HL-60/S4 (cell line): Measurements from ENCODE around the gene ADAM23.
"Not testable (repeated sequence)": the region's sequence is repeated elsewhere in the genome, so short reads cannot be mapped to it uniquely, and the experiment has no call there.

Experiments
- in situ Hi-C: fragments of 300-500 bp; cut with MboI; formaldehyde crosslinking; loops from 2 replicates; pipeline ENCODE4 v1.14.3; 2022; ENCODE audit warnings: low sequenced_read_pairs

Gene ADAM23, protein sequence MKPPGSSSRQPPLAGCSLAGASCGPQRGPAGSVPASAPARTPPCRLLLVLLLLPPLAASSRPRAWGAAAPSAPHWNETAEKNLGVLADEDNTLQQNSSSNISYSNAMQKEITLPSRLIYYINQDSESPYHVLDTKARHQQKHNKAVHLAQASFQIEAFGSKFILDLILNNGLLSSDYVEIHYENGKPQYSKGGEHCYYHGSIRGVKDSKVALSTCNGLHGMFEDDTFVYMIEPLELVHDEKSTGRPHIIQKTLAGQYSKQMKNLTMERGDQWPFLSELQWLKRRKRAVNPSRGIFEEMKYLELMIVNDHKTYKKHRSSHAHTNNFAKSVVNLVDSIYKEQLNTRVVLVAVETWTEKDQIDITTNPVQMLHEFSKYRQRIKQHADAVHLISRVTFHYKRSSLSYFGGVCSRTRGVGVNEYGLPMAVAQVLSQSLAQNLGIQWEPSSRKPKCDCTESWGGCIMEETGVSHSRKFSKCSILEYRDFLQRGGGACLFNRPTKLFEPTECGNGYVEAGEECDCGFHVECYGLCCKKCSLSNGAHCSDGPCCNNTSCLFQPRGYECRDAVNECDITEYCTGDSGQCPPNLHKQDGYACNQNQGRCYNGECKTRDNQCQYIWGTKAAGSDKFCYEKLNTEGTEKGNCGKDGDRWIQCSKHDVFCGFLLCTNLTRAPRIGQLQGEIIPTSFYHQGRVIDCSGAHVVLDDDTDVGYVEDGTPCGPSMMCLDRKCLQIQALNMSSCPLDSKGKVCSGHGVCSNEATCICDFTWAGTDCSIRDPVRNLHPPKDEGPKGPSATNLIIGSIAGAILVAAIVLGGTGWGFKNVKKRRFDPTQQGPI

DNA sequence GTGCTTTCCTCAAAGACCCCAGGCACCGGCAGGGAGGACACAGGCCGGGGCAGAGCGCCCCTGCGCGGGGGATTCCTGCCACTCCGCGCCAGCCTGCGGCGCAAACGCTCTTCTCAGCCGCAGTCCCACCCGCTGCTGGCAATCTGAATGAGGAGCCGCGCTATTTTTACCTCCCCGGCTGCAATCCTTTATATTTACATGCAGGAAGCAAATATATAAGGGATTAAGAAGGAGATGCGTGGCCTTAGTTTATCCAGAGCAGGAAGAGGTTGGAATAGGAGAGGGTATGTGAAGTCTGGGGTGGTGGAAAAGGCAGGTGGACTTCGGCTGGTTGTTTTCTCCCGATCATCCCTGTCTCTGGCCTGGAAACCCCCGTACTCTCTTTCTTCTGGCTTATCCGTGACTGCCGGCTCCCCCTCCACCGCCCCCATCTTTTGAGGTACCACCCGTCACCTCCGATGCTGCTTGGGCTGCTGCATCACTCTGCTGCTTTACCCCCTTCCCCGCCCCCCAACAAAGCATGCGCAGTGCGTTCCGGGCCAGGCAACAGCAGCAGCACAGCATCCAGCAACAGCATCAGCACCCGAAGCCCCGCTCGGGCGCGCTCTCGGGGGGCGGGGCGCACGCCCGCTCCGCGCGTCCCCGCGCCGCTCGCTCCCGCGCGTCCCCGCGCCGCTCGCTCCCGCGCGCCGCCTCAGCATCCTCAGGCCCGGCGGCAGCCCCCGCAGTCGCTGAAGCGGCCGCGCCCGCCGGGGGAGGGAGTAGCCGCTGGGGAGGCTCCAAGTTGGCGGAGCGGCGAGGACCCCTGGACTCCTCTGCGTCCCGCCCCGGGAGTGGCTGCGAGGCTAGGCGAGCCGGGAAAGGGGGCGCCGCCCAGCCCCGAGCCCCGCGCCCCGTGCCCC, at the start of gene ADAM23:
TSS of gene ADAM23 (plus strand) at position 700 of the 902 bp plus-strand sequence. CDS start 335 bp downstream, outside the sequence.
- in situ Hi-C loops, result no loop called here

DNA sequence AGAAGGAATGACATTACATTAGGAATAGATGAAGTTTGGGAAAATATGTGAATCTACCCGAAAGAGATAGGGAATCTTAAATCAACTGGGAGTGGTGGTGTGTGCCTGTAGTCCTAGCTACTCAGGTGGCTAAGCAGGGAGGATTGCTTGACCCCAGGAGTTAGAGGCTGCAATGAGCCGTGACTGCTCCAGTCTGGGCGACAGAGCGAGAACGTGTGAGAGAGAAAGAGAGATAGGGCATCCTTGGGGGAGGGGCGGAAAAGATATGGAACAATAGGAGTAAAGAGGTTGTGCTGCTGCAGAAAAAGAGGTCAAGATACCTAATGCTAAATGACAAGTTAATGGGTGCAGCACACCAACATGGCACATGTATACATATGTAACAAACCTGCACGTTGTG, 47.1 kb upstream of the ADAM23 start:
- in situ Hi-C loops, result no loop called here

DNA sequence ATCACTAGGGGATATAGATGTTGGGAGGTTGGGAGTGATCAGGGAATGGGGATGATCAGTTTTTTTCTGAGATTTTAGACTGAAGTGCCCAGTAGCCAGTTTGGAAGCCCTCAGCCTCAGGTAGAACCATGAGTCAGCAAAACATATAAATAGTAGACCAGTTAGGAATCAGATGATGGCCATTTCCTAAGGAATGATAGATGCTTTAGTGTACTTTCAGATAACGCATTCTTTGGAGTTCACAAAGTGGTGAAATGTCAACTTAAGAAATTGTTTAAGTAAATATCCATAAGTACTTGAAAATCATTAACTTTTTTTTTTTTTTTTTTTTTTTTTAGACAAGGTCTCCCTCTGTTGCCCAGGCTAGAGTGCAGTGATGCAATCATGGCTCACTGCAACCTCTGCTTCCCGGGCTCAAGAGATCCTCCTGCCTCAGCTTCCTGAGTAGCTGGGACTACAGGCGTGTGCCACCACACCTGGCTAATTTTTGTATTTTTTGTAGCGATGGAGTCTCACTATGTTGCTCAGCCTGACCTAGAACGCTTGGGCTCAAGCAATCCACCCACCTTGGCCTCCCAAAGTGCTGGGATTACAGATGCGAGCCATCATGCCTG, 40.3 kb upstream of the ADAM23 start:
- in situ Hi-C loops, result not testable (repeated sequence)

DNA sequence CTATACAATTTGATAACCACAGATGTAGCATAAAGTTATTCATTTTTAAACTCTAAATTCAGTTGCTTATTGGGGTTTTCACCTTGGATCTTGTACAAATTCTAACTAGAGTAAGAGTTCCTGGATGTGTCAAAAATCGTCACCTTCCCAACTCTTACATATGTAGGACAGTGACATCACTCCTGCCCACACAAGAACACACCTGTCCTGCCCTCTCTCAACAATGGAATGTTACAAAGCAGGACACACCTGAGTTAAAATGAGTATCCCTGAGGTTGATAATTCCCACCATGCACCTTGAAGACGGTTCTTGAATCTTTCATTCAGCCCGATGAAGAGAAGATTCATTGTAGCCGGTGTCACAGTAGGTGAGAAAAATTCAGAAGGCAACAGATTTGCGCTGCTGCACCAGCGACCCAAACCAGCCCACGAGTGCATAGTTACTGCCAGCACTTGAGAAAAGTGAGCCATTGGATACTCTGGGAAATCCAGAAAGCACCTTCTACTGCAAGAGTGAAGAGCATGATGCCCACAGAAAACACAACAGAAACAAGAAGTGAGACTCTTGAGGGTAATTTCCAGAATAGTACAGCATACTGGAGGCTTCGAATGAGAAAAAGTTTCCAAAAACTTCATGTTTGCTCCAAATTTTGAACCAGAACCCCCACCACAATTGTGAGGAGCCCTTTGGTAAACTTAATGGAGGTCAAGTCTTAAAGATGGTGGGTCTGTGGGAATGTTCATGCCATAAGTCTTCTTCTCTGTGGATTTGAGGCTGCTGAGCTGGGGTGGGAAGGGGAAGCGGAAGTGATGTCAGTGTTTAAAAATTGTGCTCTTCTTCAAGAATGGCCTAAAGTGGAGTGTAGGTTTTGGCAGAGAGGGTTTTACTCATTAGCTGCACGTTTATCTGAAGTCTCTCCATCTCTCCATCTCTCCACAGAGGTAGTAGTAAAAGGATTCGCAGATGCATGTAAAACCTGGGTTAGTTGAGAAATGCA, 34.7 kb upstream of the ADAM23 start:
- in situ Hi-C loops, result no loop called here

DNA sequence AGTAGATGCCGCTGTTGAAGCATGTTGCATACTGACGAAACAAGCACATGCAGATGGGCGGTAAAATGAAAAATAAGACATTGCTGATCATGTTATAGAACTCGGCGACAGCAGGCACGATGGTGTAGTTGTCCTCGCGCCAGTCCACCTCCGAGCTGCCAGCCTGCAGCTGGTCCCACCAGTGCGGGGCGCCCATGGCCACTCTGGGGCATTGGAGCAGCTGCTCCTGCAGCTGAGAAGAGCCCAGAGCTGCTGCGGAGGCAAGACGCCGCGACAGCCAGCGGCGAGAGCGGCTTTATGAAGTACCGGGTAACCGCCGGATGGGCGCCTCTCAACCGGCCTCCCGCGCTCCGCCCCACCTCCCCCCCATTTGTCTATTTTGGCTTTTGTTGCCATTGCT, 32.6 kb upstream of the ADAM23 start:
- in situ Hi-C loops, result no loop called here

DNA sequence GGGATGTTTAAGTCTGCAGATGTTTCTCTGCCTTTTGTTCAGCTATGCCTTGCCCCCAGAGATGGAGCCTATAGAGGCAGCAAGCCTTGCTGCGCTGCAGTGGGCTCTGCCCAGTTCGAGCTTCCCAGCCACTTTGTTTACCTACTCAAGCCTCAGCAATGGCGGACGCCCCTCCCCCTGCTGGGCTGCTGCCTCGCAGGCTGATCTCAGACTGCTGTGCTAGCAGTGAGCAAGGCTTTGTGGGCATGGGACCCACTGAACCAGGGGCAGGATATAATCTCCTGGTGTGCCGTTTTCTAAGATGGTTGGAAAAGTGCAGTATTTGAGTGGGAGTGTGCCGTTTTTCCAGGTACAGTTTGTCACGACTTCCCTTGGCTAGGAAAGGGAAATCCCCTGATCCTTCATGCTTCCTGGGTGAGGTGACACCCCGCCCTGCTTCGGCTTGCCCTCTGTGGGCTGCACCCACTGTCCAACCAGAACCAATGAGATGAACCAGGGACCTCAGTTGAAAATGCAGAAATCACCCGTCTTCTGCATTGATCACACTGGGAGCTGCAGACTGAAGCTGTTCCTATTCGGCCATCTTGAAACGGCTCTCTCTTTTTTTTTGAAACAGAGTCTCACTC, 27.6 kb upstream of the ADAM23 start:
- in situ Hi-C loops, result no loop called here

DNA sequence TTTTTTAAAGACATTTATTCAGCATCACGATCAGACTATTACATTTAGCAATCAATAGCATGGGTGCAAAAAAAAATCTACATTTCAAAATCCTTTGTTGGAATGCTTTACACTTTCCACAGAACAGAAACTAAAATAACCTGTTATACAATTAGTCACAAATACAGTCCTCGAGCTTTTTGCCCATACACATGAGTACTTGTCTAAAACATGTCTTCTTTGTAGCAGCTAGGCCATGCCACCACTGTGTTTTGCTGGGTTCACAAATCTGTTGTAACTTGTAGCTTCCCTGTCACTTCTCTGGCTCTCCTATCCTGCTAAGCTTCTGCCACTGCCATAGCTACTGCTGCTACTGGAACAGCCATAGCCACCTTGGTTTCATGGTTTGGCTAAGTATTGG, 24.4 kb upstream of the ADAM23 start:
- in situ Hi-C loops, result no loop called here

DNA sequence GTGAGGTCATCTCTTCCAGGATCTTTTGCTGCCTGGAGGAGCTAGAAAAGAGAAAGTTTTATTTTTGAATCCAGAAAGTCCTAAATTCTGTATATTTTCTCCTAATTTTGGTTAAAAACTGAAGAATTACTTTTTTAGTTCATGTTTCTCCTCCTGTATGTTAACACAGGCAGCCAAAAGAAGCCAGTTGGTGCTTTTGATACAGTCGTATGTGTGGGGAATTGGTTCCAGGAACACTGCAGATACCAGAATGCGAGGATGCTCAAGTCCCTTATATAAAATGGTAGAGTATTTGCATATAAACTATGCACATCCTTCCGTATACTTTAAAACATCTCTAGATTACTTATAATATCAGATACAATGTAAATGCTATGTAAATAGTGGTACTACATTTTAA, 22.6 kb upstream of the ADAM23 start:
- in situ Hi-C loops, result no loop called here

DNA sequence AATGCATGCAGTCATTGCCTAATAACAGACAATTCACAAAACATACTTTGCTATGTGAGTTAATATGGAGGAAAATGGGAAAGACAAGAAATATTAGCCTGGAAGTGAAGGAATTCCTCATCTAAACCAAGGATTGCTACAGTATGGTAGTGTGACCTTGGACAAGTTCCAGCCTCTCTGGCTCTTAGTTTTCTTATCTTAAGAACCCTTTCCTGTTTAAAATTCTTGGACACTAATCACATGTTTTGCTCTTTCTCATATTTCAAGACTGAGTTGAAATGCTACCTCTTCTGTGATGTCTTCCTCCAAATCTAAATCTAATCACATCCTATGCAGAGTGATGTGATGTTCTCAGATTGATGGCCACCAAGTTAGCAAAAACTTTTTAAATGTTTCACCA, 20.8 kb upstream of the ADAM23 start:
- in situ Hi-C loops, result no loop called here

DNA sequence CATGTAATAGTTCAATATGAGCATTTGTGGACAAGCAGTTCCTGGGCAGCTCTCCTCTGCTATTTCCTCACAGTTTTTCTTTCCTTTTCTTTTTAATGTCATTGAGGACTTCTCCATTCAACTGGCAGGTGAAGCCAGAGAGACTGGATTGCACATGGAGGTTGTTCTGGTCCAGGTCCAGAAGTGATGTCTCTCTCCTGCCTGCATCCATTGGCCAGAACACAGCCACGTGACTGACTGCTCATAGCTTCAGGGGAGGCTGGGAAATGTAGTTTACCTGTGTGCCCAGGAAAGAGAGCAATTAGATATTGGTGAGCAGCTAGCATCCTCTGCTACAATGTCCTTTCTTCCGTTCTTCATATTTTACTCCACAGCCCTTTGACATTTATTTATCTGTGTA, 20.2 kb upstream of the ADAM23 start:
- in situ Hi-C loops, result no loop called here

DNA sequence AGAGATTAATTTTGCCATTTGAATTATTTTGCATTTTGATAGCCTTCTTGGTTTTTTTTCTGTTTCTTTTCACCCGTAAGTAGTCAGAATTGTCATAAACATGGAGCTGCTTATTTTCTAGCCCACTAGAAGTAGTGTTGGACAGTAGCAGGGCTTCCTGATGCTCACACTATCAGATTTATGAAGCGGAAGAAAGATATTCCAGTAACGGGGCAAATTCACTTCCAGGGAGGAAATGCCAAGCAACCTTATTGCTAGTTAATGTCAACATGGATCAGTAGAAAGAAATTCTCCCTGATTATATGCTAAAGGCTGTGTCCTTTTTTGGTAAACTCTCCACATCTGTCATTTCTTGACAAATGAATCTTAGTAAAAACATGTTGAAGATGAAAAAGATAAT, 19.2 kb upstream of the ADAM23 start:
- in situ Hi-C loops, result no loop called here

DNA sequence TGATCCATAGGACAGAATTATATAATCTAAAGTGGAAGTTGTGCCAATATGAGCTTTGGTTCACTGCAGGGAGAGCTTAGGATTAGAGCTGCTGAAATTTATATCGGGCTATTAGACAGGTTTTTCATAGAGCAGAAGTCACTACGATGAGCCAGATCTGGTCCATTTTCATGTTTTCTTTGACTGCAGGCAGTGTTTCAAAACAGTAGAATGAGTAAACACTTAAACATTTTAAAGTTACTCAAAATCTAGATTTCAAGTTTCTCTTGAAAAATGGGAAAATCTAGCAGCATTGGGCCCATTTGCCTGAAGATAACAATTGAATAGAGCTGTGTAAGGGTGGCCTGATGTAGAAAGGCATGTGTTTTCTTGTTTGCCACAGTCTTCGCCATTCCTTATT, 14.5 kb upstream of the ADAM23 start:
- in situ Hi-C loops, result no loop called here

DNA sequence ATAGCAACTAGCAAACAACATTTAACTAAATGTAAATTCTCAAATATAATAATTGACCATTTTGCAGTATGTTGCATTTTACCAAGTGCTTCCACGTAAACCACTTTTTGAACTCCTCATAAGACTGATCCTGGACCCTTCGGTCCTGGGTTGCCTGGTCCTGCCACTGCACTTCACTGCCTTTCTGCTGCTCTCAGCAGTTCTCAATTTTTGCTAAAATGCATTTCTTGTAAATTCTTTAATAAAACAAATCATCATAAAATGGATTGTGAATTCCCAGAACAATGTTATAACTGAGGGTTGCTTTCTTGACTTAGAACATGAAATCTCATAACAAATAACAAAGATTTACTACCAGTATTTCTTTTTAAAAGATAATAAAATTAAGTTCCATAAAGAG, 12.9 kb upstream of the ADAM23 start:
- in situ Hi-C loops, result no loop called here

DNA sequence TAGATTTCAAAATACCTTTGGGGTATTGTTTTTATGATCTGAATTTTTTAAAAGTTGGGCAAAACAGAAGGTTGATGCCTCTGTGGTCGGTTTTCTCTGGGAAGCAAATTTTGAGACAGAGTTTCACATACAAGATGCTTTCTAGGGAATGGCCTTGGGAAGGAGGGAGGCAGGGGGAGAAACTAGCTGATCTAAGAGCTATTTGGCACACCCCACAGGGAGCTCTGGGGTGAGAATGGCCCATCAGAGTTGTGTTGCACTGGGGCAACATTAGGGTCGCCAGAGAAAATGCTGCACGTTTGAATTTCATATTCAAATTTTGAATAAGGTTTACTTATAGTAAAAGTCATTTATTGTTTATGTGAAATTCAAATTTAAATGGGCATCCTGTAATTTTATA, 11.9 kb upstream of the ADAM23 start:
- in situ Hi-C loops, result no loop called here

DNA sequence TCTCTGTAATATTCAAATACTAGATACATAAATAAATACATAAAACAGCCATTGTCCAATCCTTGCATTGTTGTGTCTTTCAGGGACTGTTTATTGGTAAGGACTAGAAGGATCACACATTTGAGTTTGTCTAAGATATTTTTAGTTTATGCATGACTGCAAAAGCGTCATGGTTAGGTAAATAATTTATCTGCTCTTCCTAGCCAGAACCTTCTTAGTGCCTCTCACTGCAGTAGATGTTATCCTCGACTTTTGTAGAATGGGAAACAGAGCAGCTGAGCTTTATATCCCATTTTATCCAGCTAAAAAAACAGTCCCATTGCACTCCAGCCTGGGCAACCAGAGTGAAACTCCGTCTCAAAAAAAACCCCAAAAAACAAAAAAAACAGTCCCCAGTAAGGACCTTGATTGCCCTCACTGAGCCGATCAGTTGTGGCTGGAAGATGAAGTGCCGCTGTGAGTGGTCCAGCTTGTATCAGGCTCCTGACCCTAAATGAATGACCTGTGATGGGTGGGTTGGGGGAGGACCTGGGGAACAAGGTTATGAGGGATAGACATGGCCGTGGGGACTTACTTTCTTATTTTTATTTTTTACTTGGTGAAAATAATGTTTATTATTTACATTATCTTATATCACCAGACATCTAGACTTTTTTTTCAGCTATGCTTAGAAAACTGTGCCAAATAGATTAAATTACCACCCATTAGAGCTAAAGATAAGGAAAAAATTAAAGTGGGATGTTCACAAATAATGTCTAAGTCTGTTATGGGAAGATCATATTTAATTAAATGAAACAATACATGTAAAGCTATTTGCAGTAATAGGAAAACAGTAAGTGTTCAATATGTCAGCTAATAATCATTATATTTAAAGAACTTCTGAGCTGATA, 10.9 kb upstream of the ADAM23 start:
- in situ Hi-C loops, result no loop called here

DNA sequence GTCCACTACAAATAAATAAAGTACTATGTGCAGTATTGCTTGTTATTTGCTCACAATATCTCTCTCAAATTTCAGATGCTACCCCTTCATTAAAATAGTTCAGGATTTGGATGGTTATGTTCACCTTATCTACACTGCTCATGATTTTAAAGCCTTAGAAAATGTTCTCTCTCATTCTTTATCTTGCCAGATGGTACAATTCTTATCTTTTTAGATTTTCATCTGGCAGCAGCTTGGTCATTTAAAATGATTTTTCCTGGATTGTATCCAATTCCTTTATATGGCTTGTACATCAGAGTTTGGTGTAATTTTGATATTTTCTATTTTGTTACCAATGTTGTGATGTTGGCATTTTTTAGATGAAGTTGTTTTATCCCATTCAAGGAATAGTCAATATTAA, 10.1 kb upstream of the ADAM23 start:
- in situ Hi-C loops, result no loop called here

DNA sequence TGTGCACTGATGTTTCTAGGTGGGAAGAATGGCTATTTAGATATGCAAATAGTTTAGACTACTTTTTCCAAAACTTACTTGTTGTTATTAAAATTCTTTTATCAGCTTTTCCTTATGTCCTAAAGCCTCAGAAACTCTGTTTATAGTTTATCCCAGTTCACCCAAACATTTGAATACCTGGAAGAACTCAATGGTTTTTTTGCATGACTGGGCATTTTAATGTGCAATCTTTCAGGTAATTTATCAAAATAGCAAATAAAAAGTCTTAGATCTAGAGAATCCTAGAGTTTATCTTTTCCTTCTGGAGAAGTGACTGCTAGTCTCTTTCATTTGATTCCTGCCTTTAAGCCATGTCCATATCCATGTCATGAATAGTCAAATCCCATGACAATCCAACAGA, 9.6 kb upstream of the ADAM23 start:
- in situ Hi-C loops, result no loop called here

DNA sequence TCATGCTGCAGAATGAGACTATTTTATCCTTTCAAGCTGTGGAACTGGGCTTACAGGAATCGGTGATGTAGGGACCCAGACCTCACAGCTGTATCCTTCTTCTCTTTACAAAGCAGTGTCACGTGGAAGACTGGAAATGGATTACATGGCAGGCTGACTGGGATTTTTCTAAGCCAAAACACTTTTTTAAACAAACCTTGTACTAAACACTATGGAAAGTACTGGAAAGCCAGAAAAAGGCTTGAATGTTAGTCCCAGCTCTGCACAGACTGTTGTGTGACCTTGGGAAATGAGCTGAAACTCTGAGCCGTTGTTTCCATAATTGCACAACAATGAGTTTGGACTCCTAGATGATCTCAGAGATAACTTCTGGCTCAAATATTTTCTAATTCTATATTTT, 7.6 kb upstream of the ADAM23 start:
- in situ Hi-C loops, result no loop called here
